HCT116 (cell line): Measurements from ENCODE around the gene LPAR1.

ENCODE experiments used
- ATF3 ChIP-seq: IDR thresholded peaks from 2 replicates; pipeline ENCODE4 v1.6.1; 2012
- CEBPB ChIP-seq: IDR thresholded peaks from 2 replicates; pipeline ENCODE4 v1.6.1; 2012; ENCODE audit warnings: low read depth
- CTCF ChIP-seq, 3 experiments: fragments of 200-600 bp in 1 of 3; sonication (generic) in 1 of 3; IDR thresholded peaks in 2 of 3; conservative IDR thresholded peaks in 1 of 3; 2 replicates each; pipeline ENCODE4 v1.5.1; 2012 to 2017; ENCODE audit warnings: low read depth in 2 of 3, low read length in 2 of 3, antibody characterized with exemption in 1 of 3, borderline replicate concordance in 1 of 3, control low read depth in 1 of 3, mild to moderate bottlenecking in 1 of 3, mixed read lengths in 1 of 3, mixed run types in 1 of 3, moderate library complexity in 1 of 3; ENCODE audit not compliant: insufficient read depth in 1 of 3
- JUND ChIP-seq: IDR thresholded peaks from 2 replicates; pipeline ENCODE4 v1.6.1; 2012
- MAX ChIP-seq: IDR thresholded peaks from 2 replicates; pipeline ENCODE4 v1.6.1; 2012
- POLR2A ChIP-seq: IDR thresholded peaks from 2 replicates; pipeline ENCODE4 v1.7.0; 2011; ENCODE audit warnings: borderline replicate concordance; ENCODE audit not compliant: insufficient read depth, insufficient read length; ENCODE audit errors: extremely low read depth
- POLR2AphosphoS5 ChIP-seq: IDR thresholded peaks from 2 replicates; pipeline ENCODE4 v1.6.1; 2011; ENCODE audit warnings: mild to moderate bottlenecking, low read depth, low read length, moderate library complexity
- SP1 ChIP-seq: IDR thresholded peaks from 2 replicates; pipeline ENCODE4 v1.6.1; 2012; ENCODE audit warnings: low read depth
- YY1 ChIP-seq: IDR thresholded peaks from 2 replicates; pipeline ENCODE4 v1.6.1; 2011; ENCODE audit warnings: low read length, low read depth, moderate library complexity, mild to moderate bottlenecking; ENCODE audit not compliant: insufficient replicate concordance; ENCODE audit errors: extremely low read depth

GRCh38 chr9:111020594-111020993 lies 17.7 kb downstream of the LPAR1 start:
- TF ChIP-seq POLR2A: no peak
- no peak for TF ChIP-seq SP1
- TF ChIP-seq POLR2AphosphoS5: no peak
- TF ChIP-seq CTCF (IDR thresholded peaks at IDR 0.05 in 2 of 3, conservative IDR thresholded peaks at IDR 0.05 in 1 of 3; ENCODE audit: borderline replicate concordance in 1 of 3, insufficient read depth in 1 of 3, low read depth in 2 of 3, low read length in 2 of 3): no peak
- no peak for TF ChIP-seq JUND
- TF ChIP-seq ATF3: no peak
- no peak for TF ChIP-seq CEBPB
- no peak for TF ChIP-seq YY1
- TF ChIP-seq MAX: no peak
